Stimulated activated memory B cell treated with anti-CD40 and anti-IgM and Interleukin-4, amounts not matched to agents 10 μg/mL and 1 μg/mL and 100 μg/mL, for 72 hours (primary cell): ENCODE results near the gene CPLX4.
A peak's percentile ranks its signal among the peaks of the same experiment; 100 is the strongest.
"Not testable (repeated sequence)": the region's sequence is repeated elsewhere in the genome, so short reads cannot be mapped to it uniquely, and the experiment has no call there.

ENCODE experiments used
- ATAC-seq: fragments of 150-1000 bp; cut with Tn5 transposase; 2 replicates; pipeline ENCODE4 v1.10.0; 2021
- H3K27ac Mint-ChIP-seq: one replicate; pipeline ENCODE4 v1.8.0; 2022; ENCODE audit warnings: mild to moderate bottlenecking, mixed read lengths
- H3K27me3 Mint-ChIP-seq: one replicate; pipeline ENCODE4 v1.8.0; 2022; ENCODE audit warnings: mixed read lengths
- H3K36me3 Mint-ChIP-seq: one replicate; pipeline ENCODE4 v1.8.0; 2022; ENCODE audit warnings: mixed read lengths
- H3K4me1 Mint-ChIP-seq: one replicate; pipeline ENCODE4 v1.8.0; 2022; ENCODE audit warnings: mixed read lengths
- H3K4me3 Mint-ChIP-seq: one replicate; pipeline ENCODE4 v1.8.0; 2022; ENCODE audit warnings: mild to moderate bottlenecking, moderate library complexity, mixed read lengths
- H3K9me3 Mint-ChIP-seq: one replicate; pipeline ENCODE4 v1.8.0; 2022; ENCODE audit warnings: mixed read lengths

The CPLX4 gene

GRCh38 chr18:59268721-59269562, 49.5 kb downstream of the CPLX4 start:
- Mint-ChIP-seq H3K9me3 (peaks cover 2% of the 10 kb centered on the region), H3K4me3 (peak overlapping the region; percentile 42), H3K27ac (peak overlapping the region; percentile 22), H3K36me3 (no peaks in the 10 kb centered on the region), H3K4me1 (peaks cover 43% of the 10 kb centered on the region), H3K27me3 (peaks cover 88% of the 10 kb centered on the region)
- ATAC-seq = peak; percentile 29

GRCh38 chr18:59268127-59268720, 50.2 kb downstream of the CPLX4 start:
- Mint-ChIP-seq H3K4me3 (peak overlapping the region; percentile 42), H3K9me3 (peaks cover 2% of the 10 kb centered on the region), H3K27me3 (peaks cover 88% of the 10 kb centered on the region), H3K27ac (no peak overlapping the region), H3K36me3 (no peaks in the 10 kb centered on the region), H3K4me1 (peaks cover 40% of the 10 kb centered on the region)
- no peak for ATAC-seq

GRCh38 chr18:59267503-59268126, 50.8 kb downstream of the CPLX4 start:
- peaks cover 2% of the 10 kb centered on the region for H3K9me3 Mint-ChIP-seq

GRCh38 chr18:59266886-59267502, 51.5 kb downstream of the CPLX4 start:
- no peak for ATAC-seq
- peaks cover 40% of the 10 kb centered on the region for H3K4me1 Mint-ChIP-seq

More at GRCh38 chr18:59267503-59268126, 50.8 kb downstream of the CPLX4 start:
- Mint-ChIP-seq H3K27me3 (peaks cover 93% of the 10 kb centered on the region), H3K4me3 (peak overlapping the region; percentile 11), H3K4me1 (peaks cover 40% of the 10 kb centered on the region), H3K27ac (no peak overlapping the region), H3K36me3 (no peaks in the 10 kb centered on the region)
- ATAC-seq = no peak

GRCh38 chr18:59266459-59266858, 52.0 kb downstream of the CPLX4 start:
- H3K9me3 Mint-ChIP-seq = peaks cover 2% of the 10 kb centered on the region
- peaks cover 40% of the 10 kb centered on the region for H3K4me1 Mint-ChIP-seq
- no peaks in the 10 kb centered on the region for H3K36me3 Mint-ChIP-seq
- H3K4me3 Mint-ChIP-seq = no peak overlapping the region
- peaks cover 87% of the 10 kb centered on the region for H3K27me3 Mint-ChIP-seq
- ATAC-seq = no peak
- H3K27ac Mint-ChIP-seq = no peak overlapping the region

More at GRCh38 chr18:59266886-59267502, 51.5 kb downstream of the CPLX4 start:
- no peaks in the 10 kb centered on the region for H3K36me3 Mint-ChIP-seq
- H3K9me3 Mint-ChIP-seq = peaks cover 2% of the 10 kb centered on the region
- H3K27me3 Mint-ChIP-seq = peaks cover 92% of the 10 kb centered on the region
- H3K4me3 Mint-ChIP-seq = no peak overlapping the region
- H3K27ac Mint-ChIP-seq = no peak overlapping the region

- Mint-ChIP-seq H3K27me3 (peaks cover 85% of the 10 kb centered on the region), H3K27ac (no peak overlapping the region), H3K4me3 (peak overlapping the region; percentile 73), H3K9me3 (peaks cover 2% of the 10 kb centered on the region), H3K4me1 (peaks cover 40% of the 10 kb centered on the region), H3K36me3 (no peaks in the 10 kb centered on the region)
- ATAC-seq = no peak
Measured at GRCh38 chr18:59265974-59266369, 52.5 kb downstream of the CPLX4 start.

- Mint-ChIP-seq H3K27ac (no peak overlapping the region), H3K27me3 (peaks cover 85% of the 10 kb centered on the region), H3K4me1 (peaks cover 40% of the 10 kb centered on the region), H3K36me3 (no peaks in the 10 kb centered on the region), H3K4me3 (peak overlapping the region; percentile 73), H3K9me3 (peaks cover 2% of the 10 kb centered on the region)
- peak; percentile 39 for ATAC-seq
Measured at GRCh38 chr18:59265246-59265973, 53.0 kb downstream of the CPLX4 start.

- Mint-ChIP-seq H3K27ac (no peak overlapping the region), H3K9me3 (peaks cover 2% of the 10 kb centered on the region), H3K27me3 (peaks cover 85% of the 10 kb centered on the region), H3K36me3 (no peaks in the 10 kb centered on the region), H3K4me3 (peak overlapping the region; percentile 73), H3K4me1 (peaks cover 38% of the 10 kb centered on the region)
- peak; percentile 50 for ATAC-seq
Measured at GRCh38 chr18:59264651-59265245, 53.7 kb downstream of the CPLX4 start.

GRCh38 chr18:59264121-59264571, 54.3 kb downstream of the CPLX4 start:
- H3K4me3 Mint-ChIP-seq = no peak overlapping the region
- H3K36me3 Mint-ChIP-seq = no peaks in the 10 kb centered on the region
- peaks cover 2% of the 10 kb centered on the region for H3K9me3 Mint-ChIP-seq
- H3K27me3 Mint-ChIP-seq = peaks cover 85% of the 10 kb centered on the region
- H3K4me1 Mint-ChIP-seq = peaks cover 33% of the 10 kb centered on the region
- no peak for ATAC-seq
- no peak overlapping the region for H3K27ac Mint-ChIP-seq

- no peaks in the 10 kb centered on the region for H3K36me3 Mint-ChIP-seq
- peaks cover 2% of the 10 kb centered on the region for H3K9me3 Mint-ChIP-seq
- ATAC-seq = no peak
- H3K4me1 Mint-ChIP-seq = peaks cover 30% of the 10 kb centered on the region
- H3K27ac Mint-ChIP-seq = no peak overlapping the region
- H3K27me3 Mint-ChIP-seq = peaks cover 85% of the 10 kb centered on the region
- H3K4me3 Mint-ChIP-seq = no peak overlapping the region
Measured at GRCh38 chr18:59263661-59264060, 54.8 kb downstream of the CPLX4 start.

GRCh38 chr18:59262243-59262642, 56.2 kb downstream of the CPLX4 start:
- peaks cover 84% of the 10 kb centered on the region for H3K27me3 Mint-ChIP-seq
- H3K27ac Mint-ChIP-seq, H3K4me3 Mint-ChIP-seq, H3K9me3 Mint-ChIP-seq, ATAC-seq, H3K36me3 Mint-ChIP-seq: not testable (repeated sequence)
- H3K4me1 Mint-ChIP-seq = peaks cover 21% of the 10 kb centered on the region

- not testable (repeated sequence) for H3K4me3 Mint-ChIP-seq, ATAC-seq, H3K9me3 Mint-ChIP-seq
Measured at GRCh38 chr18:59261842-59262241, 56.6 kb downstream of the CPLX4 start.

GRCh38 chr18:59255491-59255890, 63.0 kb downstream of the CPLX4 start:
- not testable (repeated sequence) for H3K9me3 Mint-ChIP-seq, H3K27ac Mint-ChIP-seq, ATAC-seq, H3K4me3 Mint-ChIP-seq, H3K36me3 Mint-ChIP-seq, H3K4me1 Mint-ChIP-seq
- H3K27me3 Mint-ChIP-seq = peaks cover 75% of the 10 kb centered on the region

More at GRCh38 chr18:59261842-59262241, 56.6 kb downstream of the CPLX4 start:
- H3K27me3 Mint-ChIP-seq = peaks cover 84% of the 10 kb centered on the region
- H3K27ac Mint-ChIP-seq, H3K36me3 Mint-ChIP-seq: not testable (repeated sequence)
- H3K4me1 Mint-ChIP-seq = peaks cover 20% of the 10 kb centered on the region

- no peak overlapping the region for H3K27ac Mint-ChIP-seq
- no peak overlapping the region for H3K4me3 Mint-ChIP-seq
- H3K36me3 Mint-ChIP-seq = no peaks in the 10 kb centered on the region
- no peak for ATAC-seq
- no peaks in the 10 kb centered on the region for H3K9me3 Mint-ChIP-seq
- H3K27me3 Mint-ChIP-seq = peaks cover 71% of the 10 kb centered on the region
- H3K4me1 Mint-ChIP-seq = no peaks in the 10 kb centered on the region
Measured at GRCh38 chr18:59249199-59249774, 69.2 kb downstream of the CPLX4 start.
